GM06990 (cell line): ENCODE data around the gene AKAP6.

Experiments used
- DNase-seq: peaks from one replicate; pipeline ENCODE4 v3.0.0-alpha.2; 2011; ENCODE audit not compliant: insufficient read length; ENCODE audit errors: extremely low read depth
- H3K27me3 ChIP-seq: replicated peaks from 2 replicates; pipeline ENCODE4 v1.6.0; 2011; ENCODE audit warnings: low read length; ENCODE audit not compliant: control insufficient read depth, insufficient read depth
- H3K36me3 ChIP-seq: 2 replicates; pipeline ENCODE4 v1.5.1; 2011; ENCODE audit warnings: low read length; ENCODE audit not compliant: control insufficient read depth, insufficient read depth
- H3K4me3 ChIP-seq: replicated peaks from 2 replicates; pipeline ENCODE4 v1.5.1; 2011; ENCODE audit warnings: low read depth, mild to moderate bottlenecking, control low read depth, low read length
- TF ChIP-seq, protein P1 (sequence below): IDR thresholded peaks from 2 replicates; pipeline ENCODE4 v1.5.1; 2011; ENCODE audit warnings: low read length, control low read depth, mild to moderate bottlenecking, inconsistent platforms; ENCODE audit not compliant: insufficient read depth, poor library complexity, severe bottlenecking

The AKAP6 gene

DNA sequence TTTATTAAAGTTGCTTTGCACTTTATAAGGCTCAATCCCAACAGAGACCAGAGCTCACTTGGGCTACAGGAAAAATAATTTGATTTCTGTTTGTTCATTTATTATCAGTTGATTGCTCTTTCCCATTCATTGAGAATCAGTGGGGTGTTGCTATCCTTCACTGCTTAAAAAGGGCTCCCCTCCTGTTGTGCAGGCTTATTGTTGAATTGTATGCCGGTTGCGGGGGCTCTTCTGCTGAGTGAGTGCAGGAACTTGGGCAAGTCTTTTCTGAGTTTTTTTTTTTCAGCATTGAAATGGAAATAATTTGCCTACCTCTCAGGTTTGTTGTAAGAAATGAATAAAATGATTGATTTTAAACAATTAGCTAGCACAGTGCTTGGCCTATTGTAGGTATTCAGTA lies 32.6 kb downstream of the AKAP6 start:
- no peak for DNase-seq
- Histone ChIP-seq H3K27me3 (no peaks in the 10 kb centered on the region), H3K4me3 (no peak overlapping the region), H3K36me3 (no peaks in the 10 kb centered on the region)
- TF ChIP-seq, protein P1, sequence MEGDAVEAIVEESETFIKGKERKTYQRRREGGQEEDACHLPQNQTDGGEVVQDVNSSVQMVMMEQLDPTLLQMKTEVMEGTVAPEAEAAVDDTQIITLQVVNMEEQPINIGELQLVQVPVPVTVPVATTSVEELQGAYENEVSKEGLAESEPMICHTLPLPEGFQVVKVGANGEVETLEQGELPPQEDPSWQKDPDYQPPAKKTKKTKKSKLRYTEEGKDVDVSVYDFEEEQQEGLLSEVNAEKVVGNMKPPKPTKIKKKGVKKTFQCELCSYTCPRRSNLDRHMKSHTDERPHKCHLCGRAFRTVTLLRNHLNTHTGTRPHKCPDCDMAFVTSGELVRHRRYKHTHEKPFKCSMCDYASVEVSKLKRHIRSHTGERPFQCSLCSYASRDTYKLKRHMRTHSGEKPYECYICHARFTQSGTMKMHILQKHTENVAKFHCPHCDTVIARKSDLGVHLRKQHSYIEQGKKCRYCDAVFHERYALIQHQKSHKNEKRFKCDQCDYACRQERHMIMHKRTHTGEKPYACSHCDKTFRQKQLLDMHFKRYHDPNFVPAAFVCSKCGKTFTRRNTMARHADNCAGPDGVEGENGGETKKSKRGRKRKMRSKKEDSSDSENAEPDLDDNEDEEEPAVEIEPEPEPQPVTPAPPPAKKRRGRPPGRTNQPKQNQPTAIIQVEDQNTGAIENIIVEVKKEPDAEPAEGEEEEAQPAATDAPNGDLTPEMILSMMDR, result no peak

DNA sequence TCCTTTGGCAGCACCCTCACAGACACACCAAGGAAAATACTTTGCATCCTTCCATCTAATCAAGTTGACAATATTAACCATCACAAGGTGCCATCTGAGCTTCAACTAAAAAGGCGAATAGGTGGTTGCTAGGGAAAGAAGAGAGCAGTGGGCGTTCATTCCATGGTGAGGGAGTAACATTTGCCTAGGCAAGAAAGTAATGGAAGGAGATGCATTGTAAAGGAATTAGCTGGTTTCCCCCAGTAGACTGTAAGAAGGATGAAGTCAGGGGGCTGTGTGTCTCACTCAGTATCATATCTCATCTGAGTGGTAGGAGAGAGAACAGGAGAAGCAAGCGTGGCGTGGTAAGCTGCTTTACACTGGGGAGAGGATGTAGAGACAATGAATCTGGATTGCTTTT lies 34.7 kb downstream of the AKAP6 start:
- DNase-seq, result no peak
- no peaks in the 10 kb centered on the region for H3K27me3 ChIP-seq
- TF ChIP-seq, protein P1, result no peak
- H3K36me3 ChIP-seq, result no peaks in the 10 kb centered on the region
- no peak overlapping the region for H3K4me3 ChIP-seq

DNA sequence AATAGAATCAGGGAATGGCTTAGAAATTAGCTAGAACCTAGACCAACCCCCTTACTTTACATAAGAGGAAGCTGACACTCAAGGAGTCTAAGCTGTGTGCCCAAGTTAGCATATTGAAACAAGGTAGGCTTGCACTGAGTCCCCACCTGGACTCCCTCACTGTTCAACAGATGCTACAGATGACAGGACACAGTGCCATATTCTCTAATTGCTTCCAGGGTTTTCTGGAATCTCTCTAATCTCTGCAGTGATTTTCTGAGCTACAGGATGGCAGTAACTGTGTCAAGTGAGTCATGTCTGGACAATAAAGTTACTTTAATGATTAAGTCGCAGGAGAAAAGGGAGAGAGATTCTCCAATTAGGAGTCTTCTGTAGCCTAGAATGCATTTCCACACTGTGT lies 35.8 kb downstream of the AKAP6 start:
- no peak for DNase-seq
- Histone ChIP-seq H3K4me3 (no peak overlapping the region), H3K36me3 (no peaks in the 10 kb centered on the region), H3K27me3 (no peaks in the 10 kb centered on the region)
- TF ChIP-seq, protein P1, result no peak

DNA sequence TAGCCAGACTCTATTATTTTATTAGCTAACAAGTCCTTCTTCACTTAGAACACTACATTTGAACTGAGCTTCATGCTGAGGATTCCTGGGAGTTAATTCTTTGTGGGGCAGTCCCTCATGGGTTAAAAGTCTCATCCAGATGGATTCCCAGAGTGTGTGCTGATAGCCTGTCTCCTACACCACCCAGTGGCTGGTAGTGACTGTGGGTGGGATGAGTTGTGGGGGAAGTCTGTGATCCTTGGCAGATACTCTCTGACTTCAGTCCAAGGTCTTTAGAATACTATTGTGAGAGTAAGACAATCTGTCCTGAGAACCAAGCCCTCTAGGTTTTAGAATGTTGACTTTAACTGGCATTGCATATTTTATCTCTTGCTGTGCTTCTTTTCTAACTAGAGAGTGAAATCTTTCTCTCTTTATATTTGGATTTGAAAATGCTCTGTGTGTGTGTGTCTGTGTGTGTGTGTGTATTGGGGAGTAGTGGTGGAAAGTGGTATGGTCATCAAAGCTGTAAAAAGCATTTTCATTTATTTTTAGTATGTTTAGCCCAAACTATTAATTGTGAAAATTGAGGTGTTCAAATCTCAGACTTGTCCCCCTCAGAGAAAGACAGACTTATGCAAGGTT lies 37.3 kb downstream of the AKAP6 start:
- TF ChIP-seq, protein P1, result no peak
- no peaks in the 10 kb centered on the region for H3K36me3 ChIP-seq
- H3K4me3 ChIP-seq, result no peak overlapping the region
- no peak for DNase-seq
- no peaks in the 10 kb centered on the region for H3K27me3 ChIP-seq

DNA sequence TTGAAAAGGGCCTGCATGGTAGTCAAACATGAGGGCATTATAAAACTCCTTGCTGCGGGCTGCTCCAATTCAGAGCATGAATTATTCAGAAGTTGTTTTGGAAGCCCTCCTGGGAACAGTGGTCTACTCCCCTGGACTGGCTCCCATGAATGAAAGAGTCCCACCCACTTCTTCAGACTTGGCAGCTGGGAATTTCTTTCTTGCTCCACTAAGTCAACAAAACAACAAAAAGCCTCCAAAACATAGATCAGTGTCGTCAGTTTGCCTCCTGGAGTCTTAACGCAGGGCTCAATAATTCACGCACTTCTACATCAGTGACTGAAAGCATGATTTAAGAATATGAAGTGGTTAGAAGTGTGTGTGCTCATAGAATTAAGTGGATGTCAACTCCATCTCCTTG lies 37.9 kb downstream of the AKAP6 start:
- TF ChIP-seq, protein P1, result no peak
- no peaks in the 10 kb centered on the region for H3K36me3 ChIP-seq
- H3K27me3 ChIP-seq, result no peaks in the 10 kb centered on the region
- H3K4me3 ChIP-seq, result no peak overlapping the region
- no peak for DNase-seq

DNA sequence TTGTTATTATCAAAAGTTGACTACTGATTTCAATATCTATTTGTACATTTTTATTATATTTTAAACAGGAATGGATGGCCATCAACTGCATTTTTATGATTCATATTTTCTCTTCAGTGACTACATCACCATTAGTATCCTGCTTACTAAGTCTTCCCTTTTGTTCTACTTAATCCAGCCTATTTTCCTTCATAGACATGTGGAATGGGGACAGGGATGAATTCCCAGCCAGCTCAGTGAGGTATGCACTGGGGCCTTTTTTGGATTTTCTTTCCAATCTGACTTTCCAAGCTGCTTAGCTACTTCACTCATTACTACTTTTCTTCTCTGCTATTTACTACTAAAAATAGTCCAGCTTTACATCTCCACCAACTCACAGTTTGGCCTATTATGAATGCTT lies 38.4 kb downstream of the AKAP6 start:
- Histone ChIP-seq H3K27me3 (no peaks in the 10 kb centered on the region), H3K4me3 (no peak overlapping the region), H3K36me3 (no peaks in the 10 kb centered on the region)
- no peak for DNase-seq
- TF ChIP-seq, protein P1, result no peak
